Measurements from ENCODE around the gene ERN2. TPM values are rescaled to one million over a fixed set of nuclear protein-coding genes. Genes with fewer than 3 reads are reported as not detected.

ERN2 gene
- total and polyA plus RNA-seq, 2 of the 13 experiments (the other 11 are each of a cell fraction or from before 2014, with no cell fraction given), result 2.2 to 3.5 TPM

DNA sequence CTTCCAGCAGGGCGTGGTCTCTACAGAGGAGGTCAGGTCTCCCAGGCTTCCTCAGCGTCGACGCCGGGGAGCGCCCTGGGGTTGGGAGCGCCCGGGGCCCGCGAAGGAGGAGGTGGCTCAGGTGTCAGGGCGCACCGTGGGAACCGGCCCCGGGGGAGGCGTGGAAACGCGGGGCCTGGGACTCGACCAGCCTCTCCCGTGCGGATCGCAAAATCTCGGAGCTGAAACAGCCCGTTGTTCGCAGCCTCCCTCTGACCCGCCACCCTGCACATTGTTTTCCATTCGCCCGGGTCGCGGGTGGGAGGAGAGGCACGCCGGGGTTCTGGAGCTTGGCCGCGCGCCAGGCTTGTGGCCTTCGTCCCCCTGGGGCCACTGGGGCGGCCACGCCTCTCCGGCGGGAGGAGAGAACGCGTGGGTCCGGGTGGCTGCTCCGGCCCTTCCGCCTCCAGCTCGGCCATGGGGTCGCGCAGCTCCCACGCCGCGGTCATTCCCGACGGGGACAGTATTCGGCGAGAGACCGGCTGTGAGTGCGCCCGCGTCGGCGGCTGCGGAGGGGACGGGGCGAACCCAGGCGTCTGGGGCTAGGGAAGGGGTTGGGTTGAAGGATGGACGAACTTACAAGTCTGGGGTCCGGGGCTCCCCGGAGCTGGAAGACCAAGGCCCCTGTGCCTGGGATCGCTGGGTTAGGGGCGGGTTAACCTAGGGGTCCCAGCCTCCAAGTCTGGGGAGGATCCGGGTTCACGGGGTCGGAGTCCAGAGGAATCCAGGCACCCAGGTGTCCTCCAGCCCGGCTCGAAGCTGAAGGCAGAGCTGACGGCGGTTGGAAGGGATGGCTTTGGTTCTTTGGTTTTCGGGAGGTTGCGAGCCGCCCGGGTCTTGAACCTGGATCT is 41.8 kb upstream of the ERN2 start, which contains the start of gene CHP2 (continued):
- TF ChIP-seq ARID4A (CRISPR knock-in tag; IDR thresholded peaks at IDR 0.05; ENCODE audit: borderline replicate concordance) (peak; percentile 45), ZNF598 (CRISPR knock-in tag; IDR thresholded peaks at IDR 0.05; ENCODE audit: borderline replicate concordance) (no peak), SIN3A (IDR thresholded peaks at IDR 0.05; ENCODE audit: borderline replicate concordance, low read depth, low read length) (no peak), ZSCAN22 (CRISPR knock-in tag; IDR thresholded peaks at IDR 0.05) (no peak), ZNF326 (CRISPR knock-in tag; IDR thresholded peaks at IDR 0.05; ENCODE audit: borderline replicate concordance) (no peak), HNRNPK (IDR thresholded peaks at IDR 0.05; ENCODE audit: low read depth, low read length, poor library complexity, severe bottlenecking) (peak; percentile 71), ADNP (CRISPR knock-in tag; IDR thresholded peaks at IDR 0.05) (no peak), HNF1A (IDR thresholded peaks at IDR 0.05; ENCODE audit: low read depth) (no peak), HNF1A (CRISPR knock-in tag; IDR thresholded peaks at IDR 0.05; ENCODE audit: borderline replicate concordance) (no peak), FOXP1 (IDR thresholded peaks at IDR 0.05) (no peak), FOXP1 (CRISPR knock-in tag; IDR thresholded peaks at IDR 0.05) (no peak), KDM5B (CRISPR knock-in tag; IDR thresholded peaks at IDR 0.05; ENCODE audit: borderline replicate concordance) (peak; percentile 60)
- TF ChIP-seq, protein P1, sequence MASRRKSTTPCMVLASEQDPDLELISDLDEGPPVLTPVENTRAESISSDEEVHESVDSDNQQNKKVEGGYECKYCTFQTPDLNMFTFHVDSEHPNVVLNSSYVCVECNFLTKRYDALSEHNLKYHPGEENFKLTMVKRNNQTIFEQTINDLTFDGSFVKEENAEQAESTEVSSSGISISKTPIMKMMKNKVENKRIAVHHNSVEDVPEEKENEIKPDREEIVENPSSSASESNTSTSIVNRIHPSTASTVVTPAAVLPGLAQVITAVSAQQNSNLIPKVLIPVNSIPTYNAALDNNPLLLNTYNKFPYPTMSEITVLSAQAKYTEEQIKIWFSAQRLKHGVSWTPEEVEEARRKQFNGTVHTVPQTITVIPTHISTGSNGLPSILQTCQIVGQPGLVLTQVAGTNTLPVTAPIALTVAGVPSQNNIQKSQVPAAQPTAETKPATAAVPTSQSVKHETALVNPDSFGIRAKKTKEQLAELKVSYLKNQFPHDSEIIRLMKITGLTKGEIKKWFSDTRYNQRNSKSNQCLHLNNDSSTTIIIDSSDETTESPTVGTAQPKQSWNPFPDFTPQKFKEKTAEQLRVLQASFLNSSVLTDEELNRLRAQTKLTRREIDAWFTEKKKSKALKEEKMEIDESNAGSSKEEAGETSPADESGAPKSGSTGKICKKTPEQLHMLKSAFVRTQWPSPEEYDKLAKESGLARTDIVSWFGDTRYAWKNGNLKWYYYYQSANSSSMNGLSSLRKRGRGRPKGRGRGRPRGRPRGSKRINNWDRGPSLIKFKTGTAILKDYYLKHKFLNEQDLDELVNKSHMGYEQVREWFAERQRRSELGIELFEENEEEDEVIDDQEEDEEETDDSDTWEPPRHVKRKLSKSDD (CRISPR knock-in tag; IDR thresholded peaks at IDR 0.05; ENCODE audit: low read depth), result no peak
- TF ChIP-seq, protein P2, sequence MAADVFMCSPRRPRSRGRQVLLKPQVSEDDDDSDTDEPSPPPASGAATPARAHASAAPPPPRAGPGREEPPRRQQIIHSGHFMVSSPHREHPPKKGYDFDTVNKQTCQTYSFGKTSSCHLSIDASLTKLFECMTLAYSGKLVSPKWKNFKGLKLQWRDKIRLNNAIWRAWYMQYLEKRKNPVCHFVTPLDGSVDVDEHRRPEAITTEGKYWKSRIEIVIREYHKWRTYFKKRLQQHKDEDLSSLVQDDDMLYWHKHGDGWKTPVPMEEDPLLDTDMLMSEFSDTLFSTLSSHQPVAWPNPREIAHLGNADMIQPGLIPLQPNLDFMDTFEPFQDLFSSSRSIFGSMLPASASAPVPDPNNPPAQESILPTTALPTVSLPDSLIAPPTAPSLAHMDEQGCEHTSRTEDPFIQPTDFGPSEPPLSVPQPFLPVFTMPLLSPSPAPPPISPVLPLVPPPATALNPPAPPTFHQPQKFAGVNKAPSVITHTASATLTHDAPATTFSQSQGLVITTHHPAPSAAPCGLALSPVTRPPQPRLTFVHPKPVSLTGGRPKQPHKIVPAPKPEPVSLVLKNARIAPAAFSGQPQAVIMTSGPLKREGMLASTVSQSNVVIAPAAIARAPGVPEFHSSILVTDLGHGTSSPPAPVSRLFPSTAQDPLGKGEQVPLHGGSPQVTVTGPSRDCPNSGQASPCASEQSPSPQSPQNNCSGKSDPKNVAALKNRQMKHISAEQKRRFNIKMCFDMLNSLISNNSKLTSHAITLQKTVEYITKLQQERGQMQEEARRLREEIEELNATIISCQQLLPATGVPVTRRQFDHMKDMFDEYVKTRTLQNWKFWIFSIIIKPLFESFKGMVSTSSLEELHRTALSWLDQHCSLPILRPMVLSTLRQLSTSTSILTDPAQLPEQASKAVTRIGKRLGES (CRISPR knock-in tag; IDR thresholded peaks at IDR 0.05; ENCODE audit: borderline replicate concordance), result no peak

All from HepG2 (cell line).